Thyroid gland (tissue), 4 donors: ENCODE measurements around the gene MOB3A. TPM values are rescaled to one million over a fixed set of nuclear protein-coding genes. Genes with fewer than 3 reads are reported as not detected.

Experiments used
- DNase-seq, 2 donors: peaks; one replicate each; pipeline ENCODE4 v3.0.0-alpha.2; 2019
- H3K27ac ChIP-seq, 3 donors: fragments of 200-600 bp; sonication (generic); 1 replicate in 2 of 3; 2 replicates in 1 of 3; pipeline ENCODE4 v1.5.1; 2016 to 2019; ENCODE audit warnings: mild to moderate bottlenecking in 1 of 3, moderate library complexity in 1 of 3
- H3K27me3 ChIP-seq: fragments of 200-600 bp; sonication (generic); one replicate; pipeline ENCODE4 v1.5.1; 2019
- H3K36me3 ChIP-seq, 2 donors: fragments of 200-600 bp; sonication (generic); one replicate each; pipeline ENCODE4 v1.5.1; 2016 to 2019
- H3K4me1 ChIP-seq, 2 donors: fragments of 200-600 bp; sonication (generic); one replicate each; pipeline ENCODE4 v1.5.1; 2017 to 2019
- H3K4me3 ChIP-seq, 3 donors: fragments of 200-600 bp; sonication (generic); replicated peaks in 1 of 3; 1 replicate in 2 of 3; 2 replicates in 1 of 3; pipeline ENCODE4 v1.5.1; 2016; ENCODE audit warnings: mild to moderate bottlenecking in 1 of 3
- H3K9me3 ChIP-seq: fragments of 200-600 bp; sonication (generic); one replicate; pipeline ENCODE4 v1.5.1; 2017
- POLR2A ChIP-seq, 2 donors: fragments of 450-650 bp; IDR thresholded peaks; one replicate each; pipeline ENCODE4 v1.6.1; 2017; ENCODE audit warnings: antibody characterized with exemption in 2 of 2, mild to moderate bottlenecking in 2 of 2, moderate library complexity in 1 of 2
- WGBS, 2 donors: methylation state at CpG; one replicate each; pipeline ENCODE4 v1.1.5; 2017; 5-methylcytosine and 5-hydroxymethylcytosine counted together
- intact Hi-C: fragments of 100-400 bp; cut with DNase I; formaldehyde crosslinking; loops from one replicate; pipeline ENCODE4 v1.15.1; 2023
- total RNA-seq, 4 donors: library from RNA; depleted of rRNA; stranded (reverse); fragments of >200 nt; gene quantifications; one replicate each; pipeline ENCODE4 v1.2.3, GENCODE V29; 2016
- TF ChIP-seq, protein P1 (sequence below), 6 experiments: fragments of 200-600 bp in 3 of 6; fragments of 450-650 bp in 3 of 6; sonication (generic) in 3 of 6; IDR thresholded peaks; one replicate each; pipeline ENCODE4 v1.5.1; 2016 to 2019; ENCODE audit warnings: antibody characterized with exemption in 6 of 6, mild to moderate bottlenecking in 2 of 6, inconsistent platforms in 1 of 6, moderate library complexity in 1 of 6

The MOB3A gene
- total RNA-seq, 4 donors from 2014 or later = 18.5 to 40.4 (median 26.6) TPM

GRCh38 chr19:2139385-2140137, 43.4 kb upstream of the MOB3A start:
- no peak for TF ChIP-seq POLR2A (IDR thresholded peaks at IDR 0.05)
- TF ChIP-seq, protein P1, sequence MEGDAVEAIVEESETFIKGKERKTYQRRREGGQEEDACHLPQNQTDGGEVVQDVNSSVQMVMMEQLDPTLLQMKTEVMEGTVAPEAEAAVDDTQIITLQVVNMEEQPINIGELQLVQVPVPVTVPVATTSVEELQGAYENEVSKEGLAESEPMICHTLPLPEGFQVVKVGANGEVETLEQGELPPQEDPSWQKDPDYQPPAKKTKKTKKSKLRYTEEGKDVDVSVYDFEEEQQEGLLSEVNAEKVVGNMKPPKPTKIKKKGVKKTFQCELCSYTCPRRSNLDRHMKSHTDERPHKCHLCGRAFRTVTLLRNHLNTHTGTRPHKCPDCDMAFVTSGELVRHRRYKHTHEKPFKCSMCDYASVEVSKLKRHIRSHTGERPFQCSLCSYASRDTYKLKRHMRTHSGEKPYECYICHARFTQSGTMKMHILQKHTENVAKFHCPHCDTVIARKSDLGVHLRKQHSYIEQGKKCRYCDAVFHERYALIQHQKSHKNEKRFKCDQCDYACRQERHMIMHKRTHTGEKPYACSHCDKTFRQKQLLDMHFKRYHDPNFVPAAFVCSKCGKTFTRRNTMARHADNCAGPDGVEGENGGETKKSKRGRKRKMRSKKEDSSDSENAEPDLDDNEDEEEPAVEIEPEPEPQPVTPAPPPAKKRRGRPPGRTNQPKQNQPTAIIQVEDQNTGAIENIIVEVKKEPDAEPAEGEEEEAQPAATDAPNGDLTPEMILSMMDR (IDR thresholded peaks at IDR 0.05) = no peak
- peaks cover 20 to 26% of the 10 kb centered on the region in 2 donors for H3K36me3 ChIP-seq
- 89 to 92% methylated on average over 16 to 22 of the region's 22 CpGs for WGBS, 2 donors
- no peaks in the 10 kb centered on the region for H3K9me3 ChIP-seq
- no peak overlapping the region for H3K4me3 ChIP-seq
- DNase-seq = no peak
- no peaks in the 10 kb centered on the region for H3K27me3 ChIP-seq
- no peak overlapping the region for H3K27ac ChIP-seq
- intact Hi-C loops = loop anchor here (10.0 kb wide), 1 partner anchor 255 kb away; no protein-coding TSS in a partner anchor
- H3K4me1 ChIP-seq = peaks cover 0 to 4% of the 10 kb centered on the region in 2 donors

GRCh38 chr19:2138061-2138728, 42.1 kb upstream of the MOB3A start:
- Histone ChIP-seq H3K36me3 (peaks cover 20 to 28% of the 10 kb centered on the region in 2 donors), H3K4me1 (peaks cover 0 to 4% of the 10 kb centered on the region in 2 donors), H3K4me3 (no peak overlapping the region), H3K27me3 (no peaks in the 10 kb centered on the region), H3K27ac (no peak overlapping the region), H3K9me3 (no peaks in the 10 kb centered on the region)
- 91 to 98% methylated on average over 5 to 23 of the region's 23 CpGs for WGBS, 2 donors
- no peak for DNase-seq
- TF ChIP-seq POLR2A (IDR thresholded peaks at IDR 0.05) = no peak
- TF ChIP-seq, protein P1 (IDR thresholded peaks at IDR 0.05) = no peak
- intact Hi-C loops = no loop called here

DNA sequence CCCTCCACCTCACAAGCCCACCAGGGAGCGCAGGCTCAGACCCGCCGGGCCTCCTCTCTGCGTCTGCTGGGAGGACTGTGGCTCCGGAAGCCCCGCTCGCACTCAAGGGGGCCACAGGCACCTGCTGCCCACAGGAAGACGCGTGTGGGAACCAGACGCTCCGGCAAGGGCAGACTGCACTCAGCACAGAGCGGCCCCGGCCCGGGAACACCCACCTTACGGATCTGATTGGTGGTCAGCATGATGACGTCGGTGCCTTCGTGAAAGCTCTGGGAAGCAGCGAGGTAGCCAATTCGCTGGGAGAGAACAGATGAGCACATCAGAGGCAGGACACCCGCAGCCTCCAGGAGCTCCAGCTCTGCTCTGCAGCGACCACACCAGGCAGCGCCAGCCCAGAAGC, 40.7 kb upstream of the MOB3A start:
- no peak for TF ChIP-seq POLR2A (IDR thresholded peaks at IDR 0.05)
- TF ChIP-seq, protein P1 (IDR thresholded peaks at IDR 0.05) = no peak
- Histone ChIP-seq H3K36me3 (peaks cover 20 to 40% of the 10 kb centered on the region in 2 donors), H3K27me3 (no peaks in the 10 kb centered on the region), H3K9me3 (no peaks in the 10 kb centered on the region), H3K27ac (no peak overlapping the region), H3K4me1 (no peaks in the 10 kb centered on the region), H3K4me3 (no peak overlapping the region)
- intact Hi-C loops = no loop called here
- 87% methylated on average over 17 of the region's 23 CpGs; no CpG with 5 or more reads in 1 of the 2 donors for WGBS, 2 donors
- DNase-seq = no peak

DNA sequence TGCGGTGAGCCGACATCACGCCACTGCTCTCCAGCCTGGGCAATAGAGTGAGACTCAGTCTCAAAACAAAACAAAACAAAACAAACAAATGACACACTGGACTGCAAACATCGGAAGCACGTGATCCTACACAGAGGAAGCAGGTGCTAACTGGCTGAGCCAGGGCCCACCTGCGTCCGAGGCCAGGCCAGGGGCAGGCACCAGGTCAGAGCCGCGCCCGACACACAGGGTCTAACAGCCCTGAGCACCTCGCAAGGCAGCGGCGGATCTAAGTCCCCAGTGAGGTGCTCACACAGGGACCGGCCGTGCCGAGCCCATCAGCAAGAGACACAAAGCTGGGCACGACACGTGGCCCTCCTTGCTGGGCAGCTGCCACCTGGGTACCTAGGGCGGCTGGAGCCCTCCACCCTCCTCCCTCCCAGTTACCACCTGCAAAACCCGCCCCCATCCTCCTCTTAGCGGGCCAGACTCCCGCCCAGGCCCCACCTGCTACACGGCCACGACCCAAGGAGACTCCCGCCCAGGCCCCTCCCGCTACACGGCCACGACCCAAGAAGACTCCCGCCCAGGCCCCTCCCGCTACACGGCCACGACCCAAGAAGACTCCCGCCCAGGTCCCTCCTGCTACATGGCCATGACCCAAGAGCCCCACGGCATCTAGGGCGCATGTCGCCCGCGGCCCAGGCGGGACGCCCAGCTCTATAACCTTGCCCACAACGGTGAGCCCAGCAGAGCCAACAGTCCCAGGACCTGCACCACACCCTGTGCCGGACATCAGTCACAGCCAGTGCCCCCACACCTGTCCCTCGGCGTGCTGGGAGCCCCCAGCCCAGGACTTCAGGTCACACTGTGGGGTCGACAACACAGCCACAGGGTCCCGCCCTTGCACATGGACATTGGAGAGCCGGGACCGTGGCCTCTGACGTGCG, 39.6 kb upstream of the MOB3A start:
- Histone ChIP-seq H3K27ac (no peak overlapping the region), H3K36me3 (peaks cover 20 to 40% of the 10 kb centered on the region in 2 donors), H3K9me3 (no peaks in the 10 kb centered on the region), H3K27me3 (no peaks in the 10 kb centered on the region), H3K4me1 (no peaks in the 10 kb centered on the region), H3K4me3 (no peak overlapping the region)
- 95 to 97% methylated on average over 36 to 37 of the region's 50 CpGs for WGBS, 2 donors
- TF ChIP-seq, protein P1 (IDR thresholded peaks at IDR 0.05) = no peak
- no peak for TF ChIP-seq POLR2A (IDR thresholded peaks at IDR 0.05)
- intact Hi-C loops = no loop called here
- no peak for DNase-seq
